Vagina (tissue), 2 donors: Measurements from ENCODE around the gene WWOX. TPM values are rescaled to one million over a fixed set of nuclear protein-coding genes. Genes with fewer than 3 reads are reported as not detected.

Experiments
- DNase-seq, 2 donors: peaks; one replicate each; pipeline ENCODE4 v3.0.0-alpha.2; 2017; ENCODE audit errors: extremely low spot score in 2 of 2
- H3K27ac ChIP-seq: fragments of 200-600 bp; sonication (generic); one replicate; pipeline ENCODE4 v1.5.1; 2019
- H3K27me3 ChIP-seq: fragments of 200-600 bp; sonication (generic); one replicate; pipeline ENCODE4 v1.5.1; 2019
- H3K36me3 ChIP-seq, 2 donors: fragments of 200-600 bp; sonication (generic); one replicate each; pipeline ENCODE4 v1.5.1; 2017 to 2019
- H3K4me1 ChIP-seq: fragments of 200-600 bp; sonication (generic); one replicate; pipeline ENCODE4 v1.5.1; 2019
- H3K4me3 ChIP-seq, 2 donors: fragments of 200-600 bp; sonication (generic); 1 replicate in 1 of 2; 2 replicates in 1 of 2; pipeline ENCODE4 v1.5.1; 2016 to 2019
- H3K9me3 ChIP-seq: fragments of 200-600 bp; sonication (generic); one replicate; pipeline ENCODE4 v1.5.1; 2019
- POLR2A ChIP-seq, 2 donors: fragments of 450-650 bp; IDR thresholded peaks; one replicate each; pipeline ENCODE4 v1.6.1; 2017; ENCODE audit warnings: antibody characterized with exemption in 2 of 2, mild to moderate bottlenecking in 2 of 2, moderate library complexity in 2 of 2
- POLR2AphosphoS5 ChIP-seq, 2 donors: sonication (generic); formaldehyde crosslinking; IDR thresholded peaks; one replicate each; pipeline ENCODE4 v1.9.0; 2017; ENCODE audit warnings: antibody characterized with exemption in 2 of 2, mild to moderate bottlenecking in 2 of 2, low read depth in 1 of 2; ENCODE audit not compliant: insufficient read depth in 1 of 2
- intact Hi-C: fragments of 100-400 bp; cut with DNase I; formaldehyde crosslinking; loops from one replicate; pipeline ENCODE4 v1.15.1; 2023
- total RNA-seq: library from RNA; depleted of rRNA; stranded (reverse); fragments of >200 nt; gene quantifications from one replicate; pipeline ENCODE4 v1.2.3, GENCODE V29; 2016
- TF ChIP-seq, protein P1 (sequence below), 3 experiments: fragments of 450-650 bp in 2 of 3; fragments of 200-600 bp in 1 of 3; sonication (generic) in 1 of 3; IDR thresholded peaks; one replicate each; pipeline ENCODE4 v1.5.1; 2017 to 2019; ENCODE audit warnings: antibody characterized with exemption in 3 of 3, mild to moderate bottlenecking in 2 of 3, moderate library complexity in 2 of 3

WWOX gene
- total RNA-seq, 1 donor from 2014 or later, result 33.1 TPM

DNA sequence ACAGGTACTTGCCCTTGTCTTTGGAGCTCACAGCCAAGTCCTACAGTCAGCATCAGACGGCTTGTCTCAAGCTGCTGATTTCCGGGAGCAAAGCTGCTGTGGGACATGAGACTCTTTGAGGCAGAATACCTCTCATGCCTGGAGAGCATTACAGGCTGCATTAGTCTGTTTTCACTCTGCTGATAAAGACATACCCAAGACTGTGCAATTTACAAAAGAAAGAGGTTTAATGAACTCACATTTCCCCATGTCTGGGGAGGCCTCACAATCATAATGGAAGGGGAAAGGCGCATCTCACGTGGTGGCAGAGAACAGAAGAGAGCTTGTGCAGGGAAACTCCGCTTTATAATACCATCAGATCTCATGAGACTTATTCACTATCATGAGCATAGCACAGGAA lies 661.2 kb downstream of the WWOX start:
- Histone ChIP-seq H3K27me3 (no peaks in the 10 kb centered on the region), H3K36me3 (no peaks in the 10 kb centered on the region), H3K4me3 (no peak overlapping the region), H3K4me1 (no peaks in the 10 kb centered on the region), H3K27ac (no peak overlapping the region), H3K9me3 (no peaks in the 10 kb centered on the region)
- no peak for DNase-seq
- TF ChIP-seq, protein P1, sequence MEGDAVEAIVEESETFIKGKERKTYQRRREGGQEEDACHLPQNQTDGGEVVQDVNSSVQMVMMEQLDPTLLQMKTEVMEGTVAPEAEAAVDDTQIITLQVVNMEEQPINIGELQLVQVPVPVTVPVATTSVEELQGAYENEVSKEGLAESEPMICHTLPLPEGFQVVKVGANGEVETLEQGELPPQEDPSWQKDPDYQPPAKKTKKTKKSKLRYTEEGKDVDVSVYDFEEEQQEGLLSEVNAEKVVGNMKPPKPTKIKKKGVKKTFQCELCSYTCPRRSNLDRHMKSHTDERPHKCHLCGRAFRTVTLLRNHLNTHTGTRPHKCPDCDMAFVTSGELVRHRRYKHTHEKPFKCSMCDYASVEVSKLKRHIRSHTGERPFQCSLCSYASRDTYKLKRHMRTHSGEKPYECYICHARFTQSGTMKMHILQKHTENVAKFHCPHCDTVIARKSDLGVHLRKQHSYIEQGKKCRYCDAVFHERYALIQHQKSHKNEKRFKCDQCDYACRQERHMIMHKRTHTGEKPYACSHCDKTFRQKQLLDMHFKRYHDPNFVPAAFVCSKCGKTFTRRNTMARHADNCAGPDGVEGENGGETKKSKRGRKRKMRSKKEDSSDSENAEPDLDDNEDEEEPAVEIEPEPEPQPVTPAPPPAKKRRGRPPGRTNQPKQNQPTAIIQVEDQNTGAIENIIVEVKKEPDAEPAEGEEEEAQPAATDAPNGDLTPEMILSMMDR (IDR thresholded peaks at IDR 0.05), result no peak
- TF ChIP-seq POLR2A (IDR thresholded peaks at IDR 0.05) (no peak), POLR2AphosphoS5 (IDR thresholded peaks at IDR 0.05; ENCODE audit: insufficient read depth in 1 of 2, low read depth in 1 of 2) (no peak)
- intact Hi-C loops, result no loop called here

- no peak overlapping the region for H3K27ac ChIP-seq
- no peak overlapping the region for H3K4me3 ChIP-seq
- DNase-seq, result no peak
- no peaks in the 10 kb centered on the region for H3K4me1 ChIP-seq
- TF ChIP-seq, protein P1 (IDR thresholded peaks at IDR 0.05), result no peak
- no peak for TF ChIP-seq POLR2AphosphoS5 (IDR thresholded peaks at IDR 0.05; ENCODE audit: insufficient read depth in 1 of 2, low read depth in 1 of 2)
- TF ChIP-seq POLR2A (IDR thresholded peaks at IDR 0.05), result no peak
- intact Hi-C loops, result no loop called here
- no peaks in the 10 kb centered on the region for H3K27me3 ChIP-seq
- no peaks in the 10 kb centered on the region for H3K36me3 ChIP-seq
- H3K9me3 ChIP-seq, result no peaks in the 10 kb centered on the region
Measured at GRCh38 chr16:78761427-78761826, 662.0 kb downstream of the WWOX start.

DNA sequence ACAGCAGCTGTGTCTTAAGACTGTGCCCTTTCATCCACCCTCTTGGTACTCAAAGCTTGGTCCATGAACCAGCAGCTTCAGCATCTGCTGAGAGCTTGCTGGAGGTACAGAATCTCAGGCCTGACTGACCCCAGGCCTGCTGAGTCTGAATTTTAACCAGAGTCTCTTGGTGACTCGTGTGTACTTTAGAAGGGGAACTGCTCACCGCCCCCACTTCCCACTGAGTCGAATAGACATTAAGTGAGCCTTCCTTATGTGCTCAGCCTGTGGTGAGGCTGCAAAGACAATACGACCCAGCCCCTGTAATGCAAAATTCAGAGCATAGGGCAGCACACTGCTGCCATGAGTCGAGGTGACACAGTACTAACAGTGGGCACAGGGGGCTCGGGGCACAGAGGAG lies 662.8 kb downstream of the WWOX start:
- intact Hi-C loops, result no loop called here
- no peak overlapping the region for H3K27ac ChIP-seq
- H3K27me3 ChIP-seq, result no peaks in the 10 kb centered on the region
- H3K4me1 ChIP-seq, result no peaks in the 10 kb centered on the region
- no peak overlapping the region for H3K4me3 ChIP-seq
- TF ChIP-seq, protein P1 (IDR thresholded peaks at IDR 0.05), result no peak
- TF ChIP-seq POLR2AphosphoS5 (IDR thresholded peaks at IDR 0.05; ENCODE audit: insufficient read depth in 1 of 2, low read depth in 1 of 2) (no peak), POLR2A (IDR thresholded peaks at IDR 0.05) (no peak)
- H3K9me3 ChIP-seq, result no peaks in the 10 kb centered on the region
- no peaks in the 10 kb centered on the region for H3K36me3 ChIP-seq
- no peak for DNase-seq

DNA sequence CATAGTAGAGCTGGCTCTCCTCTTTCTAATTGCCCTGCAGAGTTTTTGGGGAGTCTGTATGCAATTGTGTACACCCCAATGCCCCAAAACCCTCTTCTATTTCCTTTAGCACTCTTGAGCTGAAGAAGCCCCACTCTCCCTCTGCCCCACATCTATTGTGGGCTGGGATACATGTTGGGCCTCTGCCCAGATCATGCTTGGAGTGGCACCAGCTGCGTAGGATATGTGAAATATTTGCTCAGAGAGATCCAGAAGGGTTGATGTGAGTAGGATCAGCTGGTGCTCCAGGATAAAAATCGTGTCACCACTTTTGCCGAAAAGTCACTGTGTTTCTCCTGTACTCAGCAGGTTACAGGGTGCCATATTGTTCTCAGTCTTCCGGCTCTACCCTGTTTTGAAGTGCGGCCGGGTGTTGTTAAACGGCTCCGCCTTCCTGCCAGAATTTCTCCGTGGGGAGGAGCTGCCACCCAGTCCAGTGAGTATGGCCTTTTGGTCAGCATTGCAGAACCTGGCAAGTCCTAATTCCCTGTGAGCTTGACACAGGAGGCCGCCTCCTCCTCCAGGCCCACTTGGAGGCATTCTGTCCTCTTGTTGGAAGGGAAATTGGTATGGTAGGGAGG lies 664.5 kb downstream of the WWOX start:
- Histone ChIP-seq H3K27me3 (no peaks in the 10 kb centered on the region), H3K27ac (no peak overlapping the region), H3K4me3 (no peak overlapping the region), H3K36me3 (no peaks in the 10 kb centered on the region), H3K9me3 (no peaks in the 10 kb centered on the region), H3K4me1 (peaks cover 5% of the 10 kb centered on the region)
- no peak for DNase-seq
- intact Hi-C loops, result no loop called here
- TF ChIP-seq POLR2A (IDR thresholded peaks at IDR 0.05) (no peak), POLR2AphosphoS5 (IDR thresholded peaks at IDR 0.05; ENCODE audit: insufficient read depth in 1 of 2, low read depth in 1 of 2) (no peak)
- TF ChIP-seq, protein P1 (IDR thresholded peaks at IDR 0.05), result no peak

GRCh38 chr16:78764478-78764877 lies 665.0 kb downstream of the WWOX start:
- intact Hi-C loops, result no loop called here
- Histone ChIP-seq H3K9me3 (no peaks in the 10 kb centered on the region), H3K27ac (no peak overlapping the region), H3K27me3 (no peaks in the 10 kb centered on the region), H3K4me3 (no peak overlapping the region), H3K4me1 (peaks cover 5% of the 10 kb centered on the region), H3K36me3 (no peaks in the 10 kb centered on the region)
- no peak for DNase-seq
- no peak for TF ChIP-seq POLR2AphosphoS5 (IDR thresholded peaks at IDR 0.05; ENCODE audit: insufficient read depth in 1 of 2, low read depth in 1 of 2)
- TF ChIP-seq, protein P1 (IDR thresholded peaks at IDR 0.05), result no peak
- TF ChIP-seq POLR2A (IDR thresholded peaks at IDR 0.05), result no peak
